ENCODE data around the gene CHRNB4. TPM values are rescaled to one million over a fixed set of nuclear protein-coding genes. Genes with fewer than 3 reads are reported as not detected.

The CHRNB4 gene
- total and polyA plus RNA-seq, 2 donors (not counting 3 experiments of a cell fraction or from before 2014, with no cell fraction given): 0.08 TPM; not detected in 1

GRCh38 chr15:78597583-78597982, 43.4 kb downstream of the CHRNB4 start:
- no peak overlapping the region for H2AFZ ChIP-seq (ENCODE audit: low read depth, low read length)
- TF ChIP-seq POLR2A (IDR thresholded peaks at IDR 0.05; ENCODE audit: low read depth, low read length) (no peak), CTCF (IDR thresholded peaks at IDR 0.05; ENCODE audit: extremely low read depth in 1 of 2, insufficient read depth in 1 of 2, low read depth in 1 of 2, low read length in 2 of 2) (no peak), MYC (IDR thresholded peaks at IDR 0.05; ENCODE audit: low read depth, low read length) (no peak), FOS (IDR thresholded peaks at IDR 0.05; ENCODE audit: borderline replicate concordance, insufficient read depth, low read length) (no peak), JUN (IDR thresholded peaks at IDR 0.05; ENCODE audit: borderline replicate concordance, insufficient read depth, insufficient read length, low read depth) (no peak), GATA2 (IDR thresholded peaks at IDR 0.05; ENCODE audit: insufficient read depth, insufficient read length, low read depth, low read length) (no peak), POLR2AphosphoS5 (IDR thresholded peaks at IDR 0.05; ENCODE audit: insufficient read depth, low read depth, low read length) (no peak), MAX (IDR thresholded peaks at IDR 0.05; ENCODE audit: insufficient read depth, insufficient read length) (no peak), EZH2 (IDR thresholded peaks at IDR 0.05; ENCODE audit: borderline replicate concordance, low read depth, low read length, severe bottlenecking) (no peak)
- intact Hi-C loops (cut with micrococcal nuclease) (no loop called here), dilution Hi-C loops (cut with MboI; ENCODE audit: extremely low pct_ligation_motif_present, low sequenced_read_pairs) (no loop called here)
- H3K4me2 ChIP-seq (ENCODE audit: insufficient read depth, low read length): no peak overlapping the region
- H3K9me1 ChIP-seq (replicated peaks; ENCODE audit: control insufficient read depth, extremely low read depth, insufficient read depth, low read length): no peaks in the 10 kb centered on the region
- H3K79me2 ChIP-seq (ENCODE audit: control insufficient read depth, insufficient read depth, low read length): no peaks in the 10 kb centered on the region
- H3K4me3 ChIP-seq (replicated peaks in 1 of 3; ENCODE audit: insufficient read depth in 1 of 3, low read depth in 1 of 3, low read length in 3 of 3): no peak overlapping the region
- no peaks in the 10 kb centered on the region for H3K27me3 ChIP-seq (ENCODE audit: control insufficient read depth in 2 of 2, insufficient read depth in 2 of 2, low read length in 2 of 2)
- H3K4me1 ChIP-seq (ENCODE audit: control insufficient read depth, extremely low read depth, insufficient read depth, low read length): no peaks in the 10 kb centered on the region
- no peaks in the 10 kb centered on the region for H3K9me3 ChIP-seq (replicated peaks; ENCODE audit: control insufficient read depth, insufficient read depth, low read length)
- BruUV-seq (replicated peaks): no TSS peak
- POLR2A ChIA-PET: interaction anchor here (0.6 kb wide), 1 partner anchor 127 kb away, joined by 10 read pairs; no protein-coding TSS in a partner anchor
- CTCF ChIA-PET: interaction anchor here (1.5 kb wide), 1 partner anchor 77 kb away, joined by 3 read pairs; no protein-coding TSS in a partner anchor
- FAIRE-seq (no peak), DNase-seq (ENCODE audit: low read depth, low spot score) (no peak)
- H3K36me3 ChIP-seq (ENCODE audit: control insufficient read depth in 2 of 2, extremely low read depth in 1 of 2, insufficient read depth in 2 of 2, low read length in 2 of 2): no peaks in the 10 kb centered on the region
- H3K27ac ChIP-seq (ENCODE audit: insufficient read depth, low read depth, low read length): no peak overlapping the region
- H4K20me1 ChIP-seq (replicated peaks; ENCODE audit: control insufficient read depth, extremely low read depth, insufficient read depth, low read length): no peaks in the 10 kb centered on the region
- no peak overlapping the region for H3K9ac ChIP-seq (replicated peaks; ENCODE audit: extremely low read depth, insufficient read depth, low read length)

Measured in endothelial cell of umbilical vein (primary cell).